Mucosa of gallbladder (tissue), 1 donor: ENCODE data around the gene CAMSAP1. TPM values are rescaled to one million over a fixed set of nuclear protein-coding genes. Genes with fewer than 3 reads are reported as not detected.

ENCODE experiments used
- DNase-seq: peaks from one replicate; pipeline ENCODE4 v3.0.0-alpha.2; 2020; ENCODE audit warnings: low spot score
- total RNA-seq: library from RNA; stranded (reverse); gene quantifications from one replicate; pipeline ENCODE4 v1.2.1, GENCODE V29; 2021
- donor health status: DM: no; HTN: no; CAD: no.

CAMSAP1 gene
- total RNA-seq, 1 donor from 2014 or later = 24.4 TPM

DNA sequence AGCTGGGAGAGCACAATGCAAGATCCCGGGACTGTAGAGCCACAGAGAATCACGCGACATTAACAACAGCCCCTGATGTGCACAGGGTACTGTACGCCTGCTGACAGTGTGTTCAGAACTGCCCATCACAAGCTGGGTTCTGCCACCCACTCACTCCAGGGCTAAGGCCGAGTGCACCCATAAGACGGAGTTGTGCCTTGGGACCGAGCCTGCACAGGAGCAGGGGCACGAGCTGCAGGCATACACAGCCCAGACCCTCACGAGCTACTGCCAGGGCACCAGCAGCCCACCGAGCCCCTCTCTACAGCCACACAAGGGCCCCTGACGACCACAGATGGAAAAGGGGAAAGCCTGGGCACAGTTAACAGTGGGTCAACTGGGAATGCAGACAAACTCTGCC is 67.8 kb downstream of the CAMSAP1 start:
- DNase-seq = no peak

DNA sequence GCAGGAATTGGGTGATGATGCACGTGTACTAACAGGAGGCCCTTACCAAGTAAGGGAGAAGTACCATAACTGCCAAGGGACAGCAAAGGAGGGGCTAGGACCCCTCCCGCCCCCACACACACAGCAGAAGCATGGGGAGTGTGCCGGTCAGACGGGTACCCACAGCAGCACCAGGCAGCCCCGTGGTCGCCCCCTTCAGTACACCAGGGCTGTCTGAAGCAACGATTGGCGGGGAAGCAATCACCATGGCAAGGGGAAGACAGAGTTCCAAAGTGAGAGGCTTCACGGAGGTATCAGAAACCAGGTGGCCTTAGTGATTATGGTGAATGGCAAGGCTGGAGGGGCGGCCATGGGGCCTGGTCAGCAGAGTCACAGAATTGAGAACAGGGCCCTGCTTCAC is 72.2 kb downstream of the CAMSAP1 start:
- no peak for DNase-seq

DNA sequence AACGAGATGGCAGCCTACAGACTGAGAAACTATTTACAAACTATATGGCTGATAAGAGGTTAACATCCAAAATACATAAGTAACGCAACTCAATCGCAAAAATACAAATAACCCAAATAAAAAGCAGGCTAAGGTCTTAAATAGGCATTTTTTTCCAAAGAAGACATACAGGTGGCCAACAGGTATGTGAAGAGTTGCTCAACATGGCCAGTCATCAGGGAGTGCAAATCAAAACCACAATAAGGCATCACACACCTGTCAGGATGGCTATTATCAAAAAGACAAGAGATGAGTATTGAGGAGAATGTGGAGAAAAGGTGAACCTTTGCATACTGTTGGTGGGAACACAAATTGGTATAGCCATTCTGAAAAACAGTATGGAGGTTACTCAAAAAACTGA is 73.5 kb downstream of the CAMSAP1 start:
- no peak for DNase-seq

- no peak for DNase-seq
Measured at GRCh38 chr9:135830496-135830895, 76.8 kb downstream of the CAMSAP1 start.

GRCh38 chr9:135828656-135829055 is 78.7 kb downstream of the CAMSAP1 start:
- no peak for DNase-seq

DNA sequence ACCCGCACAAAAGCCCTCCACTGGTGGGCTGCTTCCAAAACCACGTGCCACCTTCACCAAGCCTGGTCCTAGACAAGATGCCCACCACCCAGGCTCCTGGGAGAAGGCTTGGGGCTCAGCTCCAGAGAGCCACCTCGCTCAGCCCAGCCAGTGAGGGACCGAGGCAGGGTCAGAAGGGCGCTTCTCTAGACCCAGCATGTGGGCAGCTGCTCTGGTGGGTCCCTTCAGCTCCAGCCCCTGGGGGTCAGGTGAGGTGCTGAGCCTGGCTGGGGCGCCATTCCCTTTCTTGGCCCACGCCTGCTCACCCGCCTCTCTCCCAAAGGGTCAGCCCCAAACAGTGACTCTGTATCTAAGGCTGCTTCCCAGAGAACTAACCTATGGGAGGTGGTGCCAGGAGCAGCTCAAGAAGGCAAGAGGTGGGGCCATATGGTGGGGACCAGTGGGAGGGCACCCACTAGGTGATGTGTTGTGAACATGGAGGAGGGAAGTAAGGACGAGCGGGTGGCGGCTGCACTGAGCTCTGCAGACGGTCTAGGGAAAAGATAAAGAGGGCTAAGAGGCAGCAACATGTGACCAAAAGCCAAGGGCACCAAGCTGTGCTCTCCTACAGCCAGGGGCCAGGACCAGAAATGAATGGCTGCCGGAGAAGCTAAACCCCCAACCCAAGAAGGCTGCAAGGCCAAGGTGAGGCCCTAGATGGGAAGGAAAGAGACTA is 79.3 kb downstream of the CAMSAP1 start:
- no peak for DNase-seq

- no peak for DNase-seq
Measured at GRCh38 chr9:135827301-135827700, 80.0 kb downstream of the CAMSAP1 start.

DNA sequence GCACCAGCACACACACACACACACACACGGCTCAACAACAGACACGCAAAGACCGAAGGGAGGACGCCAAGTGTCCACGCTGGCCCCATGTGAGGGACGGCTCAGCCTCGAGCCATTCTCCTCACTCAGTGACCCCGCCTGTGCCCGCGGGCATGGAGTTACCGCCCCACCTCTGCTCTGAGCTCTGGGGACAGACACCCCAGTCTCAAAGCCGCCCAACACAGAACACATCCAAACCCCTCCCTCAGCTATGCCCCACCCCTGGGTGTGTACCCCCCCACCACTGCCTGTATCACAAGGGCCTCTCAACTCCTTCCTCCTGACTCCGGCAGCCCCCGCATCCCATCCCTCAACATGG is 81.2 kb downstream of the CAMSAP1 start:
- DNase-seq = no peak

DNA sequence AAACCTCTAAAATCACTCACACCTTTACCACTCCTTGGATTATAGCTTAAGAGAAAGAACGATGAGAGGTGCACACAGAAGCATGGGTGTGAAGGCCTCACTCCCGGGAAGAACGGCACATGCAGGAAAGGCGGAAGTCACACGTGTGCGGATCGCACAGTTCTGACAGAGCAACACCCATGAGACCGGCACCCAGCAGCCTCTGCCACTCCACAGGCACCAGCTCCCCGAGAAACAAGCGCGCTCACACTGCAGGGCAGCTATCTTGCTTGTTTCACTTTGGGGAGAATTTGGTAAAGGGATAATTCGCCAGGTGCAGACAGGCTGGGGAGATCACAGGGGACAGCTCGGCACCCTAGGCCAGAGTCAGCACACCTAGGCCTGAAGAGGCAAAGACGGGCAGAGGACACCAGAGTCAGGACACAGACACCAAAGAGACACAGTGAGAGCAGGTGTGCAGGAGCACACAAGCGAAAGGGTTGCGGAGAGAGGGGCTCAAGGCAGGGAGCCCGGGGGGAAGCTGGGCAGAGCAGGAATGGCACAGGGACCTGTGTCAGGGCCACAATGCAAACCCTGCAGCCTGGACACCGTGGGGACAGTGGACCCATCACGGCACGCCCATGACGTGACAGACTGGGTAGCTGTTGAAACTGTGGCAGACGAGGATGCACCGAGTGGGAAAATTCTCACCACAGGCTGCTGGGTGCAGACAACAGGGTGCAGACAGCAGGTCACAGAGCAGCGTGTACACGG is 81.7 kb downstream of the CAMSAP1 start:
- no peak for DNase-seq

- DNase-seq = no peak
Measured at GRCh38 chr9:135823036-135823435, 84.3 kb downstream of the CAMSAP1 start.

DNA sequence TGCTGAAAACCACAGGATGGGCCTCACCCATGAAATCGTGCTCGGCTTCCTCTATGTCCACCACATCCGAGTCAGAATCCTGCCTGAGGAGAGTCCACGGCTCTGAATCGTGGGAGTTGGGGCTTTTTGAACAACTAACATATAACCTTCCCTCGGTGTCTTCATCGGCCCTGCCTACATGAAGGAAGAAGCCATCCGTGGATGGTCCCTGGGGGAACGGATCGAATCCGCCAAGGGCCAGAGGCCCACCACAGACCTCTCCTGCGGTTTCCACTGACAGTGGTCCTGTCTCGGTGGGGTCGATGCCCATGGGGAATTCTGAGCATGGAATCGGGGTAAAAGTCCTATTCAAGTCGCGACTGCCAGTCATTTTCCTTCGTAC is 85.0 kb downstream of the CAMSAP1 start:
- DNase-seq = no peak

- DNase-seq = no peak
Measured at GRCh38 chr9:135821733-135822373, 85.5 kb downstream of the CAMSAP1 start.

DNA sequence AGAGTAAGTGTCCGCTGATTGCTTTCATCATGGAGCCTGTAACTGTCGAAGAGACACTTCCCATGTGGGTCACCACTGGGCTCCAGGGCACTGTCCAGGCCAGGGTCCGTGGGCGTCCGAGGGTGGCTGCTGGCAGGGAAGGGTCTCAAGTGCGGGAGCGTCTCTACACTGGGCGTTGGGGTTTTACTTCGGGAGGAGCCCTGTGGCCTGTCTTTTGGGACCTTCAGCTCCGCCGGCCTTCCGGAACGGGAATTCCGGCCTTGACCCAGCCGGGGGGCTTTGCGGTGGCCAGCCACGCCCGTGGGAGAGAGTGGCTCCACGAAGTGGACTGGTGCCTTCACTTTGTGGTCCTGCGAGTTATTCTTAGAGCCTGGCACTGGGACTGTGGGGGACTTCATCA is 86.2 kb downstream of the CAMSAP1 start:
- no peak for DNase-seq

GRCh38 chr9:135820661-135821060 is 86.7 kb downstream of the CAMSAP1 start:
- DNase-seq = no peak

GRCh38 chr9:135819905-135820304 is 87.4 kb downstream of the CAMSAP1 start:
- DNase-seq = no peak

DNA sequence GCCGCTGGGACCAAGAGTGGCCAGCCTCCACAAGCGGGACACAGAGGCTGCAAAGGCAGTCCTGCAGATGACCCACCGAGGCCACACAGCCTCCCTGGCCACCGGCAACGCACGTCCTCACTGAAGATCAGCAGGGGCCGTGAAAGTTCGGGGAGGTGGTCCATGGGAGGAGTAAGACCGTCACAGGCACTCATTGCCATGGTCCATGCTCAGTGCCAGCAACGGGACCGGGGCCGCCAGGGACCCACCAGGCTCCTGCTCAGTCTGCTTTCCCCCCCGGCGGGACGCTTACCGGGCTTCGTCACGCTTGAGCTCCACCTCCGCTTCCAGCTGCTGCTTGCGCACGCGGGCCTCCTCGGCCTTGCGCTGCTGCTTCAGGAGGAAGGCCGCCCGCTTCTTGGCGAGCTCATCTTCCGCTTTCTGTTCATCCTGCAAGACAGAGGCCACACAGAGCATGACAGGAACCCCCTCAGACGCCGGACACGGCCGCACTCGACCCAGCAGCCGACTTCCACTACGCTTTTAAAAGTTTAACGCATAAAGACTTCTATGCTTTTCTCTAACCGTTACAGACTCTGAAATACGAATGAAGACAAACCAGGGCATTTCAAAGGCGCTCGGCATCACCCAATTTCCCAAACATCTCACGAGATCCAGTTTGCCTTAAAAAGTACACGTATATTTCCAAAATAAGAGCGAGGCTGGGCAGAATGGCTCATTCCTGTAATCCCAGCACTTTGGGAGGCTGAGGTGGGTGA is 88.4 kb downstream of the CAMSAP1 start:
- no peak for DNase-seq

GRCh38 chr9:135817951-135818717 is 89.2 kb downstream of the CAMSAP1 start:
- DNase-seq = no peak

- DNase-seq = no peak
Measured at GRCh38 chr9:135816651-135816970, 90.7 kb downstream of the CAMSAP1 start.

- DNase-seq = no peak
Measured at GRCh38 chr9:135815830-135816650, 91.3 kb downstream of the CAMSAP1 start.

DNA sequence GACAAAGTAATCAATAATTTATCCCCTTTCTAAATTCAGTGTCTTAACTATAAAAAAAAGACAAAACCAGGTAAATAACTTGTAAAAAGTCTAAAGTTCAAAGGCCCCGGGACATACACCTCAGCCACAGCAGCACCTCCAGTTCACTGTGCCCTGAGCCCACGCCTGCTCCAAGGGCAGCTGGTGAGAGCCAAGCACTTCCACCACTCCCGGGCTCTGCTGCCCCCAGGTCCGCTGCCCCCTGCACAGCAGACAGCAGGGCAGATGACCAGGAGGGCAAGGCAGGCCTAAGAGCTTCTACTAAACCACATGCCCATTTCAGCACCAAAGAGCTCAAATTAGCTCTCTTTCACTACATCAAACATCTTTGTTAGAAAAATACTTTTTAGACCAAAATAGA is 91.9 kb downstream of the CAMSAP1 start:
- no peak for DNase-seq
